T-helper 2 cell treated with Interferon-gamma antibody and Interleukin-4, amounts not matched to agents 5 μg/mL and 100 μg/mL, for 36 hours (primary cell): ENCODE measurements around the gene AKNA.

ENCODE experiments used
- DNase-seq: peaks from one replicate; pipeline ENCODE4 v3.0.0; 2021; ENCODE audit warnings: low spot score
- H3K27ac Mint-ChIP-seq: one replicate; pipeline ENCODE4 v1.8.0; 2021; ENCODE audit warnings: mild to moderate bottlenecking, mixed read lengths
- H3K27me3 Mint-ChIP-seq: one replicate; pipeline ENCODE4 v1.8.0; 2021; ENCODE audit warnings: low read depth, mixed read lengths
- H3K36me3 Mint-ChIP-seq: one replicate; pipeline ENCODE4 v1.8.0; 2021; ENCODE audit warnings: low read depth, mixed read lengths
- H3K4me1 Mint-ChIP-seq: one replicate; pipeline ENCODE4 v1.8.0; 2021; ENCODE audit warnings: low read depth, mixed read lengths
- H3K4me3 Mint-ChIP-seq: one replicate; pipeline ENCODE4 v1.8.0; 2022; ENCODE audit warnings: mild to moderate bottlenecking, moderate library complexity, mixed read lengths
- H3K9me3 Mint-ChIP-seq: one replicate; pipeline ENCODE4 v1.8.0; 2021; ENCODE audit warnings: mixed read lengths

Gene AKNA

DNA sequence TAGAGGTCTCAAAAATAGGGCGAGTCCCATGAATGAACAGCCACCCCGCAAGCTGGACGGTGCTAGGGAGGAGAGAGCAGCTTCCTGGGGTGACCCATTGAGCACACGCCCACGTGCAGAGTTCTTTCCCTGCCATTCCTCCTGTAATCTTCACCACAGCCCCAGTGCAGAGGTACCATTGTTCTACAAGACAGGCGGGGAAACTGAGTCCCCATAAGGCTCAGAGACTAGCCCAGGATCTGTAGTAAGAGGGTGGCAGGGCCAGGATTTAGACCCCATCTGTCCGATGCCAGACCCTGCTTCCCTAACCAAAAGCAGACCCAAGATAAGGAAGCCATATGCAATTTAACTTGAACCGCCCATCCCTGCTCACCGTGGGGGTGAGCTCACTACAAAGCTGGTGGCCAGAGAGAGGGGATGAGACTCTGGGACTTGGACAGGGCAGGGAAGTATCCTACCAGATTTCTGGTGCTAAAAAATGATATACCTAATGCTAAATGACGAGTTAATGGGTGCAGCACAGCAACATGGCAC lies 101.6 kb downstream of the AKNA start:
- peaks cover 2% of the 10 kb centered on the region for H3K27me3 Mint-ChIP-seq
- no peaks in the 10 kb centered on the region for H3K4me1 Mint-ChIP-seq
- H3K27ac Mint-ChIP-seq: no peak overlapping the region
- H3K4me3 Mint-ChIP-seq: no peak overlapping the region
- no peaks in the 10 kb centered on the region for H3K36me3 Mint-ChIP-seq
- DNase-seq: no peak
- H3K9me3 Mint-ChIP-seq: no peaks in the 10 kb centered on the region

DNA sequence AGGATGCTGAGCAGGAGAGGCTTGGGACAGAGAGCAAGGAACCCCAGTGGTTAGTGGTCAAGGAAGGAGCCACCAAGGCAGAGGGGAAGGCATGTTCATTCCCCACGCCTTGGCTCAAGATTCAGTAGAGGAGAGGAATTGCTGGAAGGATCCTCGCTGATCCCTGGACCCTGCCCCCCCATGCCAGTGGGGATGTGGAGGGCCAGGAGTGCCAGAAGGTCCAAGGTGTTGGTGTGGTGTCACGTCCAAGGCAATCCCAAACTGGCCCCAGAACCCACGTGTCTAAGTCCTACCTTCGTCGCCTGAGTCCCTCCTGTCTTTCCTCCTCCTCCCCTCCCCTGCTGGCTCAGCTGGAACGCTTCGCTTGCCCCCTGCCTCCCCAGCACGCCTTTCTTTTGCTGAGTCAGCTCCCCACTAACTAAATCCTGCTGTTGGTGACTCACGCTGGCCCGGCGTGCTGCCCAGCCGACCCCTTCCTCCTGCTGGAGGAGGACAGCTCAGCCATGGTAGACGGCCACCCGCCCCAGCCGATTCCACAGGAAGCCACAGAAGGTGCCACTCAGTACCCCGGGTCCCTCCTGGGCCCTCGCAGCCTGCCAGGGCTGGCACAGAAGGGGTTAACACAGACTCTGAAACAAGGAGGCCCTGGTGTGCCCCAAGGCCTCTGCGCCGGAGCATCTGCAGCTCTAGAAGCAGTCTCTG lies 102.5 kb downstream of the AKNA start:
- Mint-ChIP-seq H3K27me3 (no peaks in the 10 kb centered on the region), H3K36me3 (no peaks in the 10 kb centered on the region), H3K27ac (no peak overlapping the region), H3K9me3 (no peaks in the 10 kb centered on the region), H3K4me3 (no peak overlapping the region), H3K4me1 (no peaks in the 10 kb centered on the region)
- no peak for DNase-seq

- Mint-ChIP-seq H3K9me3 (no peaks in the 10 kb centered on the region), H3K36me3 (no peaks in the 10 kb centered on the region), H3K4me3 (no peak overlapping the region), H3K4me1 (no peaks in the 10 kb centered on the region), H3K27ac (no peak overlapping the region), H3K27me3 (no peaks in the 10 kb centered on the region)
- no peak for DNase-seq
These were observed 103.3 kb downstream of the AKNA start for GRCh38 chr9:114284316-114285060.
